Occipital lobe (tissue), 2 donors: ENCODE results near the gene FHDC1. TPM values are rescaled to one million over a fixed set of nuclear protein-coding genes. Genes with fewer than 3 reads are reported as not detected.

Source experiments
- DNase-seq: peaks from one replicate; lab custom pipeline; 2025; lab: John Stamatoyannopoulos, UW
- total RNA-seq: library from RNA; depleted of rRNA; stranded (reverse); fragments of >200 nt; gene quantifications from one replicate; pipeline ENCODE4 v1.2.3, GENCODE V29; 2014

The FHDC1 gene
- total RNA-seq, 1 donor from 2014 or later = 3.3 TPM

GRCh38 chr4:152956650-152957436, 20.7 kb downstream of the FHDC1 start:
- no peak for DNase-seq

DNA sequence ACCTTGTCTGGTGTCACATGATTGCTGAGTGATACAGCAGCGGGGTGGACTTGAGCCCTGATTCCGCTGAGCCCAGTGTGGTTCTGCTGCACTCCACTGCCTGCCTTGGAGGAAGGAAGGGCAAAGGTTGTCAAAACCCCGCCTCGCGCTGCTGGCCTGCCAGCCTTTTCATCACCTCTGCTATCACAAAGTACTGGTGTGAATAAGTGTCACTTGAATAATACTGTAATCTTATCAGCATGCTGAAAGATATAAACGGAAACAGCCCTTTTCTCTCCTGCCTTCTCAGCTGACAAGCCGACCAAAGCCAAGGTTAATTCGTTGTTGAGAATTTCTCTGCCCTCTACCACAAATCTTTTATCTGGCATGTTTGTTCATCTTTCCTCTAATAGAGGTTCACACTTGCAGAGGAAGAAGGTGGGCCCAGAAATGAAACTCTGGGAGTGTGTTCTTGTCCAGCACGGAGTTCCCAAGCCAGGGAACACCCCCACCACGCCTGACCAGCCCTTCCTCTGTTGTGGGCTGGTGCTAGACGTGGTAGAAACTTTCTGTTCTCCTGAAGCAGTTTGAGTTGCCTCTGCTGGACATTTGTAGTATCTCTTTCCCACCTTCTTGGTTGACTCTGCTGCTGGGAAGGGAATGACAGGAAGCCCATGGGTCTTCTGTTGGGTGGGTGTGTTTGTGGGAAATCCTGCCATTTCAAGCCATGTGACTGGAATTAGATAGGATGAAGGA, 21.5 kb downstream of the FHDC1 start:
- no peak for DNase-seq

DNA sequence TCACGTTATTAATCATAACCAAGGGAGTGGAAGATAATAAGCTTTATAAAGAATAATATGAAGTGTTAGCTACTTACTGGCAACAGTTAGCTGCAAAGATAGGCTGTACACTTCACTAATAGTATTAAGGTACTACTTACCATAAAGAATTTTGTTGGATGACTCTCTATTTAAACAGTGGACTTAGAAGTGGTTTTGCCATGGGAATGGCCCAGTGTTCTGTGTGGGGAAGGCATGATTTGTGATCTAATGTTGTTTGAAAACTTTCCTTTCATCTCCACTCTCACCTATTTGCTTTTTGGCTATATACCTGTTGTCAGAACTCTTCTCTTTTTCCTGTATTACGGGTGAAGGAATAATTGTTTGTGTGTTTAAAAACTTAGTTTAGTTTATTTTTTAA, 23.0 kb downstream of the FHDC1 start:
- DNase-seq = no peak

GRCh38 chr4:152960082-152960481, 24.0 kb downstream of the FHDC1 start:
- DNase-seq = no peak

- no peak for DNase-seq
Measured at GRCh38 chr4:152961014-152961772, 25.1 kb downstream of the FHDC1 start.

DNA sequence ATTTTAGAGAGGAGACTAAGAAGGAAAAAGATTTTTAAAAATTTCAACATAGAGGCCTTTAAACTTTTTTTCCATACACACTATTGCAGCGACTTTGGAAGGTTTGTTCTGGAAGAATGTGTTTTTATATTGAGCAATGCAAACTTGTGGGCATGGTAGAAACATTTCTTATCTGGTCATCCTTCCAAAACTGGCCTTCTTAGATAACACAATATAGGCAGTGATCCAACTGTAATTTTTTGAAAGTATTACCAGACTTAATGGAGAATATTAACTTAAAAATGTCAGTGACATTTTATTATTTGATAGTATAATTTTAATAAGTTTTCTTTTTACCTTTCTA, 25.6 kb downstream of the FHDC1 start:
- no peak for DNase-seq

- DNase-seq = no peak
Measured at GRCh38 chr4:152962150-152962549, 26.0 kb downstream of the FHDC1 start.

- no peak for DNase-seq
Measured at GRCh38 chr4:152964335-152964734, 28.2 kb downstream of the FHDC1 start.

DNA sequence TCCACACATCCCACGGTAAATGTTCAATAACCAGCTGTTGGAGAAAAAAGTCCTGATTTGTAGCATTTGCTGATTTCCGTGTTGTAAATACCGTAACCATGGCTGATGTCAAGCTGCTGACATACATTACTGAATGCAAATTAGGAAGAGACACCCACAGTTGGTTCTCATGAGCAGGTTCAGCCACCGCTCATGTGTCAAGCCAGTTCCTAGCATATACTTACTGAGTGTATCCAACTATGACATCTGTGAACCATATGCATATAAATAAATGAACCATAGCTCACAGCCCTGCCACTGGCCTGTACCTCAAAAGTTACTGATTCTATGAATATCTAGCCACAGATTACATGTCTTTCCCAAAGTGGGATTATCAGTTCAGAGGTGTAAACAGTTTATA, 29.5 kb downstream of the FHDC1 start:
- no peak for DNase-seq

DNA sequence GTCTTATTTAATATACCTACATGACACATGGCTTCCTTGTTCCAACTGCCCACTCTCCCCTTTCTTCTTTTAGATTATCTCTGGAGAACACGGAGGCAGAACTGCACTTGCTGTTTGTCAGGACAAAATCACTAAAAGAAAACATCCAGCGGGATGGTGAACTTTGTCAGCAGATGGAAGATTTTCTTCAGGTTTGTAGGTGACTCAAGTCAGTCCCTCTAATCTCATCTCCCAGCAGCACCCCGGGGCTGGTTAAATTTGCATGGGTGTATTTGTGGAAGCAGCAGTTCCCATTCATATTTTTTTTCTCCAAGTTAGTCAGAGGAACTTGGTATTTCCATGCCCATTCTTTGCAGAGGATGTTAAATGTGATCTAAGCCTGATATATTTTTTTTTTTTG, 31.8 kb downstream of the FHDC1 start:
- DNase-seq = no peak

- no peak for DNase-seq
Measured at GRCh38 chr4:152968806-152969394, 32.8 kb downstream of the FHDC1 start.

GRCh38 chr4:152970102-152970820, 34.1 kb downstream of the FHDC1 start:
- no peak for DNase-seq

DNA sequence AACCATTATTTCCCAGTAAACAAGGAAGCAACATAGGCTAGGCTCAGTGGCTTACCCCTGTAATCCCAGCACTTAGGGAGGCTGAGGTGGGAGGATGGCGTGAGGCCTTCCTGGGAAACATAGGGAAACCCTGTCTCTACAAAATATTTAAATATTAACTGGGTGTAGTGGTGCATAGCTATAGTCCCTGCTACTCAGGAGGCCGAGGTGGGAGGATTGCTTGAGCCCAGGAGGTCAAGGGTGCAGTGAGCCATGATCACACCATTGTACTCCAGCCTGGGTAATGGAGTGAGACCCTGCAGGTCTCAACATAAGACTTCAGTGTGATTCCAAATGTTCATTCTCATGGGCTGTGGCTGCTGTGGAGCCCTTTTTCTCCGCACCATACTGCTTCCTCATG, 34.9 kb downstream of the FHDC1 start:
- DNase-seq = no peak

DNA sequence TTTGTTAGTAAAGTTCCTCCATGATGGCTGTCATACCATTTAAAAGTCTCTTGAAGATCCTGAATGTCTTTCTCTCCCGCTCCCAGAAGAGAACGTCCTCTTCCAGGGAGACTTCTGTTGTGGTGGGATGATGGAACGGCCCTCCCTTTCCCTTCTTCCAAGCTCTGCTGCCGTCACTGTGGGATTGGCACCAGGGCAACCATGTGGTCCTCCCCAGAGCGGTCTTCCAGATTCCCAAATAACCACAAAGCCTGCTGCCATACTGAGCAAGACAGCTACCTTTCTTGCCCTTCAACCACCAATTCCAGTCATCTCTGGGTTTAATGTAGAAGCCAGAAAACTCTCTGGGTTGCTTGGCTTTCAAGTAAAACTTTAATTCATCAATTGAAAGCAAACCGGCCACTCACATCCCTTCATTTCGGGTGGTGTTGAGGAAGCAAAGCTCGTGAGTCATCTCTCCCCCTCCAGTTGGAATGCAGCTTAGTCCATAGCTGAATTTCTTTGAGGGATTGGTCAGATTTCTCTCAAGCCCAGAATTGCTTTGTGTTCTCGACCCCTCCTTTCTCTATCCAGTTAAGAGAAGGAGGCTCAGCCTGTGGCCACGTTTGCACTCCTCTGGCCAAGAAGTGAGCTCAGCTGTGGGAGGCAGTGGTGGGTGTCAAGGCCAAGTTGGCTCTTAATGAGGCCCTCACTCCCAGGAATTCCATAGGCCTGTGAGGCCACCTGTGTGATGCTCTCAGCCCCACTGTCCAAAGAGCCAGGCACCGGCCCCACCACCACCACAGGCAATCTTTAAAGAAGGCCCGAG, 36.9 kb downstream of the FHDC1 start:
- no peak for DNase-seq

DNA sequence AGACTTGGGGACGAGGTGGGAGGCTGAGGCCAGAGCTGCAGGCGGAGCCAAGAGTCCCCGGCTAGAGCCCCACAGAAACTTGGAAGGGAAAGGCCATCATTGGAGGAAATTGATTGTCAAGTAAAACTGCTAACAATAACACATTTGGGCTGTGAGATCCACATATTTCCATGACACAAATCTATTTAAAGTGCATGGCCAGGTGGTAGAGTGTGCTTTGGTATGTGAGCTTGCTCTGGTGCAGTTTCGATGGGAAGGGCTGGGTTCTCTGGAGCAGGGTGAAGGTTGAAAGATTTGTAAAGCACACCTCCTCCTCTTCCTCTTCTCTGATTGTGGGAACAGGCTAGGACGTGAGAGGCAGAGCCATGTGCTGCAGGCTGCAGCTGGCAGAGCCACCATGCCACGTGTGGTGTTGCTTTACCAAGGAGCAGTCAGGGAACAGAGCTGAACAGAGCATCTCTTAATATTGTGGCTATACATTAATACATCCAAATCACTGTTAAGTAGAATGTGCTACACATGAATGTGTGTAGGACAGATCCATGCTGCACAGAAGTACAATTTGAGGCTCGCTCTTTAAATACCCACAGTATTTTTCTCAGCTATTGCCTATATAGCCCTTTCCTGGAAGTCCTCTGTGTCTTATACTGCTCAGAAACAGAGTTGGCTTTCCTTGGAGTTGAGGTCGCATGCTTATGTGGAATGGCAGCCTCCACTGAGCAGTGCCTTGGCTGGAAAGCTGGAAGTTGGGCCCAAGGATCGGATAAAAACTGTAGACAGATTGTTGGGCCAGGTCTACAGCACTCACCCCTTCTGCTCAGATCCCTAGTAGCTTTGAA, 37.7 kb downstream of the FHDC1 start:
- DNase-seq = no peak

DNA sequence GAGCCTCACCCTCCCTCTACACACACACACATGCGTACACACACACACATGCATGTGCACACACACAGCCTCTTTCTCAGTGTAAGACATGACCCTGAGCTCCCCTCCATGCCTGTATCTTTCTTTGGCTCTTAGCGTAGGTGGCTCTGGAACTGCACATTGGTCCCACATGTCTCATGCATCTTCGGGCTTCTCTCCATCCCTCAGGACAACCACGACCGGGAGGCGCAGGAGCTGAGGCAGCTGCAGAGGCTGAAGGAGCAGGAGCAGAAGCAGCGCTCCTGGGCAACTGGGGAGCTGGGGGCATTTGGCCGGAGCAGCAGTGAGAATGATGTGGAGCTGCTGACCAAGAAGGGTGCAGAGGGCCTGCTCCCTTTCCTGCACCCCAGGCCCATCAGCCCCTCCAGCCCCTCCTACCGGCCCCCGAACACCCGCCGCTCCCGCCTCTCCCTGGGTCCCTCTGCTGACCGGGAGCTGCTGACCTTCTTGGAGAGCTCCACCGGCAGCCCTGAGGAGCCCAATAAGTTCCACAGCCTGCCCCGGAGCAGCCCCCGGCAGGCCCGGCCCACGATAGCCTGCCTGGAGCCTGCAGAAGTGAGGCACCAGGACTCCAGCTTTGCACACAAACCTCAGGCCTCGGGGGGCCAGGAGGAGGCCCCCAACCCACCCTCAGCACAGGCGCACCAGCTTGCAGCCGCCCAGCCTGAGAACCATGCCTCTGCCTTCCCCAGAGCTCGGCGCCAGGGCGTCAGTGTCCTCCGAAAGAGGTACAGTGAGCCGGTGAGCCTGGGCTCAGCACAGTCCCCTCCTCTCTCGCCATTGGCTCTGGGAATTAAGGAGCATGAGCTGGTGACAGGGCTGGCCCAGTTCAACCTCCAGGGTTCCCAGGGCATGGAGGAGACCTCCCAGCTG, 38.6 kb downstream of the FHDC1 start:
- no peak for DNase-seq

GRCh38 chr4:152975380-152976211, 39.5 kb downstream of the FHDC1 start:
- no peak for DNase-seq
